ENCODE data around the gene SLC22A6.

Gene SLC22A6

DNA sequence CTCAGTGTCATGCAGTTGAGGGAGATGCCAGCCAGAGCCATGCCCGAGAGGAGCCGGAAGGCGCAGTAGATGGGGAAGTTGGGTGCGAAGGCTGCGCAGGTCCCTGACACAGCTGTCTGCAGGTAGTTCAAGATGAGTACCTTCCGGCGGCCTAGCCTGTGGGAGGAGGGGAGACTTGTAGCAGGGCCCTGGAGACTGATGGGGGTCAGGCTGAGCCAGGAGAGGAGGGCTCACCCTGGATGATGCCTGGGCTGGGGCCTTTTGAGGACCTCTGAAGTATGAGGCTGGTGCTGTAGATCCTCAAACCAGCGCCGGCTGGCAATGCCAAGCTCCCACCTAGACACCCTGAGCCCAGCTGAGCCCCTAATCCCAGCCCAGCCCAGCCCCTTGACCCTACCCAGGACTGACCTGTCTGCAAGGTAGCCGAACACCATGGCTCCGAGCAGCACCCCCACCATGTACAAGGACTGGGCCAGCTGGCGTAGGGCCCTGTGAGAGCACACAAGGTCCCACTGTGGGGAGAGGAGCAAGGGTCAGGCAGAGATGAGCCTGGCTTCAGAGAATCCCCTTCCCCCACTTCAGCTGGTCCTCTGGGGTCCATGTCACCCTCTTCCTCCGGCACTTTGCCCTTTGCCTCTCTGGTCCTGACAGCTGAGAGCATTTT, 1.1 kb downstream of the SLC22A6 start:
- no peak overlapping the region for H3K27ac ChIP-seq
- TF ChIP-seq, protein P1, sequence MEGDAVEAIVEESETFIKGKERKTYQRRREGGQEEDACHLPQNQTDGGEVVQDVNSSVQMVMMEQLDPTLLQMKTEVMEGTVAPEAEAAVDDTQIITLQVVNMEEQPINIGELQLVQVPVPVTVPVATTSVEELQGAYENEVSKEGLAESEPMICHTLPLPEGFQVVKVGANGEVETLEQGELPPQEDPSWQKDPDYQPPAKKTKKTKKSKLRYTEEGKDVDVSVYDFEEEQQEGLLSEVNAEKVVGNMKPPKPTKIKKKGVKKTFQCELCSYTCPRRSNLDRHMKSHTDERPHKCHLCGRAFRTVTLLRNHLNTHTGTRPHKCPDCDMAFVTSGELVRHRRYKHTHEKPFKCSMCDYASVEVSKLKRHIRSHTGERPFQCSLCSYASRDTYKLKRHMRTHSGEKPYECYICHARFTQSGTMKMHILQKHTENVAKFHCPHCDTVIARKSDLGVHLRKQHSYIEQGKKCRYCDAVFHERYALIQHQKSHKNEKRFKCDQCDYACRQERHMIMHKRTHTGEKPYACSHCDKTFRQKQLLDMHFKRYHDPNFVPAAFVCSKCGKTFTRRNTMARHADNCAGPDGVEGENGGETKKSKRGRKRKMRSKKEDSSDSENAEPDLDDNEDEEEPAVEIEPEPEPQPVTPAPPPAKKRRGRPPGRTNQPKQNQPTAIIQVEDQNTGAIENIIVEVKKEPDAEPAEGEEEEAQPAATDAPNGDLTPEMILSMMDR (conservative IDR thresholded peaks at IDR 0.05), result no peak

DNA sequence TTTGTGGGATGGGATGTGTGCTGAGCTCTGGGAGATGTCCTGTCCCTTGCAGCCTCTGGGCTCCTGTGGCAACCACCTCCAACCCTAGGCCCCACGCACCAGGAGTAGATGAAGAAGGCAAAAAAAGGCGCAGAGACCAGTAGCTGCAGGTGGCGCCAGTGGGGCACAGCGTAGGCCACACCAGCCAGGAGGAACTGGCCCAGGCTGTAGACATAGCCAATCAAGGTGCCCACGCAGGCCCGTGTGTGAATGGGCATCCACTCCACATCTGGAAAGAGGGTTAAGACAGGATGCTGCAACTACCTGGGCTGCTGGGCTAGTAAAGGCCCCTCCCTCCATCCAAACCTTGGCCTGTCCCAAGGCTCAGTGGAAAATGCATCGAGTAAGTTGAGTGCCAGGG, 3.0 kb downstream of the SLC22A6 start:
- H3K27ac ChIP-seq, result no peak overlapping the region
- TF ChIP-seq, protein P1 (conservative IDR thresholded peaks at IDR 0.05), result no peak

DNA sequence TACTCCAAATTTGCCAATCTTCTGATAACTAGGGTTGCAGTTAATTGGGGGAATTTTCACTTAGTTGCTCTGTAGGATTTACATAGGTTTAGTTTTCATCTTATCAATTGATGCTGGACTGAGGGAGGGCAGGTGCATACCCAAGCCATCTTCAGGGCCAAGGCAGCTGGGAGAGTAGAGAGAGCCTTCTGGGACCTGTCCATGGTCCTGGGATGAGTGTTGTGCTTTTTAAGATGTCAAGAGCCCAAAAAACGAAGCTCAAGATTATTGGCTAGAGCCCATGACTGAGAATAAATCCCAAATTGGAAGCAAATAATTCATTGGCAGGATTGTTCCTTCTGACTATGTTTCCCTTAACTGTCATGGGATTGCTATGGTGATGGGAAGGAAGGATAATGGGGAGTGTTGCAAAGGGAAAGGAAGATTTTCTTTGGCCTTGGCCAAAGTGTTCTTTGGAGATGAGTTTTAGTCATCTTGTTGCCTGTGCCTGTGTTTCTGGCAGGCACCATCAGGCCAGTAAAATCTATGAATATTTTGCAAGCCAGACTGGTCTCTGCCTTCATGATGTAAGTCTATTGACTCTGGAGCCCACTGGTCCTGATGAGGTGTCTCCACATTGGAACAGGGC, 4.5 kb downstream of the SLC22A6 start:
- TF ChIP-seq, protein P1 (conservative IDR thresholded peaks at IDR 0.05), result no peak
- no peak overlapping the region for H3K27ac ChIP-seq

DNA sequence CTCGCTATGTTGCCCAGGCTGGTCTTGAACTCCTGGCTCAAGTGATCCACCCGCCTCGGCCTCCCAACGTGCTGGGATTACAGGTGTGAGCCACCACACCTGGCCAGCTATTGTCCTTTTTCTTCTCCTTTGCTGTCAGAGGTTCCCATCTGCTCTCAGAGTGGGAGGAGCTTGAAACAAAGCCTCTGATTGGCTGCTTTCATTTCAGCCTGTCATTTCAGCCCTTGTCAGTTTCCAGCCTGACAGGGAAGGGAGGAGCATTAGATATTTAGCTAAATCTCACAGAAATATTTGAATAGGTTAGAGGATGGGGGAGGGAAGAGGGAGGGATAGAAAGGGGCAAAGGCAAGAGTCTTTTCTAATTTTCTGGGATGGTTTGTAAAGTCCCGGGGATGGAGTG, 8.7 kb downstream of the SLC22A6 start:
- TF ChIP-seq, protein P1 (conservative IDR thresholded peaks at IDR 0.05), result no peak
- H3K27ac ChIP-seq, result no peak overlapping the region

DNA sequence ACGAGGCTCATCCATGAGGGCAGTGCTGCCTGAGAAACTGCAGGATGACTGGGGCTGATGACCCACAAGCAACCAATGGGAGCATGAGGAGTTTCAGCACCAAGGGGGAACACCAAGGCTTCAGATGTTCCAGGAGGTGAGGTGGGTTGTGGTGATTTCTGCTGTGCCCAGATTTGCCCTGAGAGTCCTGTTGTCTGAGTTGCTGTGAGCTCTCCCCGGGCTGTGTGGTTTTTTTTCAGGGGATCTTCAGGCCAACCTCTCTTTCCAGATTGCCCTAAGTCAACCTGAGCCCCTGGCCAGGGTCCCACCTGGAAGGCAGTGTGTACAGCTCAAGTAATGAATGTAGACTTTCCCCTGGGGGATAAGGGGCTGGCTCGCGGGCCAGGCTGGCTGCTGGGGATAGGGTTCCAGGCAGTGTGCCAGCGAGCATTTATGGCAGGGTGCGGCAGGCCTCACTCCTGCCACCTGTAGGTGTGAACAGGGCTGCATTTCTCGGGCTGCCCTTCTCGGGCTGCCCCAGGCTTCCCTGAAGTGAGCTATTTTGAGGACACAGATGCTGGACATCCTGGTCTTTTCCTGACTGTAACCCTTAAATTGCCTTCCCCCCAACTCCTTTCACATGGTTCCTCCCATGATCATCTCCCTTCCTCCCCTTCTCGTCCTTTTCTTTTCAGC, 9.8 kb downstream of the SLC22A6 start:
- TF ChIP-seq, protein P1 (conservative IDR thresholded peaks at IDR 0.05), result peak; percentile 83
- H3K27ac ChIP-seq, result peak overlapping the region; percentile 51; the same call in 1 of the 2 replicates

DNA sequence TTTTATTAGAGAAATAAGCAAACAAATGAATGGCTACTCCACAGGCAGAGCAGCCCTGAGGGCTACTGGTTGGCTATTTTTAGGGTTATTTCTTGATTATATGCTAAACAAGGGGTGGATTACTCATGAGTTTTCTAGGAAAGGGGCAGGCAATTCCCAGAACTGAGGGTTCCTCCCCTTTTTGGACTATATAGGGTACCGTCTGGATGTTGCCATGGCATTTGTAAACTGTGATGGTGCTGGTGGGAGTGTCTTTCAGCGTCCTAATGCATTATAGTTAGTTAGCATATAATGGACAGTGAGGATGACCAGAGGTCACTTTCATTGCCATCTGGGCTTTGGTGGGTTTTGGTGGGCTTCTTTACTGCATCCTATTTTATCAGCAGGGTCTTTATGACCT, 19.2 kb downstream of the SLC22A6 start:
- H3K27ac ChIP-seq, result peak overlapping the region; percentile 1; the same call in 1 of the 2 replicates
- TF ChIP-seq, protein P1 (conservative IDR thresholded peaks at IDR 0.05), result no peak

DNA sequence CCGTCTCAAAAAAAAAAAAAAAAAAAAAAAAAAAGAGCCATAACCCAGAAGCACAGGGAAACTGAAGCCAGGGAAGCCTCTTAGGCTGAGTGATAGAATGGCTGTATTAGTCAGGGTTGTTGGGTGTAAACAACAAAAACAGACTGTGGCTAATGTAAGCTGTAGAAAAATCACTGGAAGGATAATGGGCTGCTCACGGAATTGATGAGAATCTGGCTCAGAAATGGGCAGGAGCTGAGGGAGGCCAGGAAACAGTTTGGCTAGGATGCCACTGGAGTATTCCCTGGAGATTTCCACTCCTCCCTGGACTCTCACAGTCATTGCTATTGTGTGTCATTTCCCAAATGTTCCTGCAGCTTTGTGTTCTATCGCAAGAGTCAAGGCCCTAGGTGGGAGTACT, 22.4 kb downstream of the SLC22A6 start:
- no peak overlapping the region for H3K27ac ChIP-seq
- TF ChIP-seq, protein P1 (conservative IDR thresholded peaks at IDR 0.05), result no peak
